Measurements from ENCODE around the gene TECTA.
A peak's percentile ranks its signal among the peaks of the same experiment; 100 is the strongest.
"Not testable (repeated sequence)": the region's sequence is repeated elsewhere in the genome, so short reads cannot be mapped to it uniquely, and the experiment has no call there.

The TECTA gene

GRCh38 chr11:121091492-121092152 is 9.4 kb upstream of the TECTA start:
- no peak for DNase-seq

GRCh38 chr11:121095561-121095960 is 5.5 kb upstream of the TECTA start:
- no peak for DNase-seq

GRCh38 chr11:121099364-121099763 is 1.7 kb upstream of the TECTA start:
- no peak for DNase-seq

- no peak for DNase-seq
These were observed 1.2 kb upstream of the TECTA start for GRCh38 chr11:121099885-121100284.

- no peak for DNase-seq
These were observed 3.3 kb downstream of the TECTA start for GRCh38 chr11:121104312-121104762.

- DNase-seq: no peak
These were observed 4.0 kb downstream of the TECTA start for GRCh38 chr11:121105063-121105480.

- DNase-seq: no peak
These were observed 4.6 kb downstream of the TECTA start for GRCh38 chr11:121105481-121106195.

GRCh38 chr11:121106812-121107211 is 5.8 kb downstream of the TECTA start:
- no peak for DNase-seq

GRCh38 chr11:121108413-121108812 is 7.4 kb downstream of the TECTA start:
- no peak for DNase-seq

- DNase-seq: no peak
These were observed 8.4 kb downstream of the TECTA start for GRCh38 chr11:121109471-121109870.

GRCh38 chr11:121109916-121110586 is 9.0 kb downstream of the TECTA start:
- DNase-seq: no peak

GRCh38 chr11:121110871-121111724 is 10.1 kb downstream of the TECTA start:
- no peak for DNase-seq

GRCh38 chr11:121112498-121113455 is 11.7 kb downstream of the TECTA start:
- peak; percentile 6 for DNase-seq

GRCh38 chr11:121113611-121114010 is 12.6 kb downstream of the TECTA start:
- no peak for DNase-seq

GRCh38 chr11:121115024-121115423 is 14.0 kb downstream of the TECTA start:
- not testable (repeated sequence) for DNase-seq

- DNase-seq: no peak
These were observed 16.7 kb downstream of the TECTA start for GRCh38 chr11:121117788-121118187.

GRCh38 chr11:121119440-121119839 is 18.4 kb downstream of the TECTA start:
- no peak for DNase-seq

GRCh38 chr11:121122328-121122727 is 21.3 kb downstream of the TECTA start:
- DNase-seq: no peak

GRCh38 chr11:121123496-121124069 is 22.5 kb downstream of the TECTA start:
- DNase-seq: no peak

- no peak for DNase-seq
These were observed 26.8 kb downstream of the TECTA start for GRCh38 chr11:121127809-121128208.
